IMR-90 (cell line): ENCODE measurements around the gene TBC1D16.

Experiments used
- BHLHE40 ChIP-seq: fragments of 150-350 bp; IDR thresholded peaks from 2 replicates; pipeline ENCODE4 v1.6.1; 2016; ENCODE audit warnings: mild to moderate bottlenecking, low read depth, low read length
- CEBPB ChIP-seq: IDR thresholded peaks from 2 replicates; pipeline ENCODE4 v1.6.1; 2012; ENCODE audit warnings: low read depth, low read length, improper control_type of control experiment
- MXI1 ChIP-seq: IDR thresholded peaks from 2 replicates; pipeline ENCODE4 v1.6.1; 2012; ENCODE audit warnings: low read depth, mild to moderate bottlenecking, low read length, moderate library complexity, borderline replicate concordance
- POLR2A ChIP-seq: IDR thresholded peaks from 2 replicates; pipeline ENCODE4 v1.6.1; 2012; ENCODE audit warnings: mild to moderate bottlenecking, low read depth, low read length
- RFX5 ChIP-seq: IDR thresholded peaks from 2 replicates; pipeline ENCODE4 v1.8.0; 2012; ENCODE audit warnings: low read depth, mild to moderate bottlenecking, low read length, moderate library complexity
- SMC3 ChIP-seq: fragments of 150-350 bp; IDR thresholded peaks from 2 replicates; pipeline ENCODE4 v1.6.1; 2016; ENCODE audit warnings: low read depth, mild to moderate bottlenecking, antibody characterized with exemption, low read length, moderate library complexity
- TF ChIP-seq, protein P1 (sequence below): conservative IDR thresholded peaks from 2 replicates; pipeline ENCODE4 v1.5.1; 2012; ENCODE audit warnings: mild to moderate bottlenecking, low read depth, low read length, improper control_type of control experiment
- TF ChIP-seq, protein P2 (sequence below): fragments of 150-350 bp; IDR thresholded peaks from 2 replicates; pipeline ENCODE4 v1.6.1; 2016; ENCODE audit warnings: low read depth, mild to moderate bottlenecking, low read length, moderate library complexity, borderline replicate concordance

DNA sequence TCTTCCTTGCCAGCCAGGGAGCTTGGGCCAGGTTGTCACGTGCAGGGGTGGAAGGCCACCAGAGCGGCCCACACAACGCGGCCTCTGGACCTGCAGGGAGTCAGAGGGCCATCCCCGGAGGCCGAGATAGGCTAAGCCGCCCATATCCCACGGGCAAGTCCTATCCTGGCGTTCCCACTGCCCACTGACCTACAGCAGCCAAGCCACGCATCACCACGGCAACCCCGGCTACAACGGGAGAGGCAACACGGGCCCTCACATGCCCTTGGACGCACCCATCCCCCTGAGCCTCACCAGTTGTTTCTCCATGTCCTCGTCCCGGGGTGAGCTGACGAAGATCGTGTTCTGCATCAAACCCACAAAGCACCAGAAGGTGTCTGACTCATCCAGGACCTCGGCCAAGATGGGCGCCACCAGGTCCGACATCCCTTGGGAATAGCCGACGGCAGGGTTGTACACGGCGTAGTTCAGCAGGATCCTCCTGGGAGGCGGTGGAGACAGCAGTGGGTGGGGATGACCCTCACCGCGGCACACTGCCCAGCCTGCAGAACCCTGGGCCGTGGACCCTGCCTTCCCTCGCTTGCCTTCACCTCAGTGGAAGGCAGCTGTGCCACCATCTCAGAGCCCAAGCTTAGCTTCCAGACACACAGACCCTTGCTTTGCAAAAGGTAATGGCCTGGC lies 88.2 kb downstream of the TBC1D16 start:
- TF ChIP-seq, protein P1, sequence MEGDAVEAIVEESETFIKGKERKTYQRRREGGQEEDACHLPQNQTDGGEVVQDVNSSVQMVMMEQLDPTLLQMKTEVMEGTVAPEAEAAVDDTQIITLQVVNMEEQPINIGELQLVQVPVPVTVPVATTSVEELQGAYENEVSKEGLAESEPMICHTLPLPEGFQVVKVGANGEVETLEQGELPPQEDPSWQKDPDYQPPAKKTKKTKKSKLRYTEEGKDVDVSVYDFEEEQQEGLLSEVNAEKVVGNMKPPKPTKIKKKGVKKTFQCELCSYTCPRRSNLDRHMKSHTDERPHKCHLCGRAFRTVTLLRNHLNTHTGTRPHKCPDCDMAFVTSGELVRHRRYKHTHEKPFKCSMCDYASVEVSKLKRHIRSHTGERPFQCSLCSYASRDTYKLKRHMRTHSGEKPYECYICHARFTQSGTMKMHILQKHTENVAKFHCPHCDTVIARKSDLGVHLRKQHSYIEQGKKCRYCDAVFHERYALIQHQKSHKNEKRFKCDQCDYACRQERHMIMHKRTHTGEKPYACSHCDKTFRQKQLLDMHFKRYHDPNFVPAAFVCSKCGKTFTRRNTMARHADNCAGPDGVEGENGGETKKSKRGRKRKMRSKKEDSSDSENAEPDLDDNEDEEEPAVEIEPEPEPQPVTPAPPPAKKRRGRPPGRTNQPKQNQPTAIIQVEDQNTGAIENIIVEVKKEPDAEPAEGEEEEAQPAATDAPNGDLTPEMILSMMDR = no peak
- TF ChIP-seq, protein P2, sequence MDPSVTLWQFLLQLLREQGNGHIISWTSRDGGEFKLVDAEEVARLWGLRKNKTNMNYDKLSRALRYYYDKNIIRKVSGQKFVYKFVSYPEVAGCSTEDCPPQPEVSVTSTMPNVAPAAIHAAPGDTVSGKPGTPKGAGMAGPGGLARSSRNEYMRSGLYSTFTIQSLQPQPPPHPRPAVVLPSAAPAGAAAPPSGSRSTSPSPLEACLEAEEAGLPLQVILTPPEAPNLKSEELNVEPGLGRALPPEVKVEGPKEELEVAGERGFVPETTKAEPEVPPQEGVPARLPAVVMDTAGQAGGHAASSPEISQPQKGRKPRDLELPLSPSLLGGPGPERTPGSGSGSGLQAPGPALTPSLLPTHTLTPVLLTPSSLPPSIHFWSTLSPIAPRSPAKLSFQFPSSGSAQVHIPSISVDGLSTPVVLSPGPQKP = no peak
- no peak for TF ChIP-seq SMC3
- TF ChIP-seq MXI1 = no peak
- no peak for TF ChIP-seq POLR2A
- TF ChIP-seq RFX5 = no peak
- no peak for TF ChIP-seq CEBPB
- no peak for TF ChIP-seq BHLHE40
